Cardiac ventricle fibroblast (primary cell): ENCODE data around the gene CDK5RAP1. TPM values are rescaled to one million over a fixed set of nuclear protein-coding genes. Genes with fewer than 3 reads are reported as not detected.

Source experiments
- total RNA-seq: library from RNA; depleted of rRNA; stranded (reverse); fragments of >200 nt; gene quantifications from 2 replicates; pipeline ENCODE4 v1.2.3, GENCODE V29; 2015

CDK5RAP1 gene, protein sequence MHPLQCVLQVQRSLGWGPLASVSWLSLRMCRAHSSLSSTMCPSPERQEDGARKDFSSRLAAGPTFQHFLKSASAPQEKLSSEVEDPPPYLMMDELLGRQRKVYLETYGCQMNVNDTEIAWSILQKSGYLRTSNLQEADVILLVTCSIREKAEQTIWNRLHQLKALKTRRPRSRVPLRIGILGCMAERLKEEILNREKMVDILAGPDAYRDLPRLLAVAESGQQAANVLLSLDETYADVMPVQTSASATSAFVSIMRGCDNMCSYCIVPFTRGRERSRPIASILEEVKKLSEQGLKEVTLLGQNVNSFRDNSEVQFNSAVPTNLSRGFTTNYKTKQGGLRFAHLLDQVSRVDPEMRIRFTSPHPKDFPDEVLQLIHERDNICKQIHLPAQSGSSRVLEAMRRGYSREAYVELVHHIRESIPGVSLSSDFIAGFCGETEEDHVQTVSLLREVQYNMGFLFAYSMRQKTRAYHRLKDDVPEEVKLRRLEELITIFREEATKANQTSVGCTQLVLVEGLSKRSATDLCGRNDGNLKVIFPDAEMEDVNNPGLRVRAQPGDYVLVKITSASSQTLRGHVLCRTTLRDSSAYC
- 10.3 and 13.9 TPM in 2 replicates for total RNA-seq

DNA sequence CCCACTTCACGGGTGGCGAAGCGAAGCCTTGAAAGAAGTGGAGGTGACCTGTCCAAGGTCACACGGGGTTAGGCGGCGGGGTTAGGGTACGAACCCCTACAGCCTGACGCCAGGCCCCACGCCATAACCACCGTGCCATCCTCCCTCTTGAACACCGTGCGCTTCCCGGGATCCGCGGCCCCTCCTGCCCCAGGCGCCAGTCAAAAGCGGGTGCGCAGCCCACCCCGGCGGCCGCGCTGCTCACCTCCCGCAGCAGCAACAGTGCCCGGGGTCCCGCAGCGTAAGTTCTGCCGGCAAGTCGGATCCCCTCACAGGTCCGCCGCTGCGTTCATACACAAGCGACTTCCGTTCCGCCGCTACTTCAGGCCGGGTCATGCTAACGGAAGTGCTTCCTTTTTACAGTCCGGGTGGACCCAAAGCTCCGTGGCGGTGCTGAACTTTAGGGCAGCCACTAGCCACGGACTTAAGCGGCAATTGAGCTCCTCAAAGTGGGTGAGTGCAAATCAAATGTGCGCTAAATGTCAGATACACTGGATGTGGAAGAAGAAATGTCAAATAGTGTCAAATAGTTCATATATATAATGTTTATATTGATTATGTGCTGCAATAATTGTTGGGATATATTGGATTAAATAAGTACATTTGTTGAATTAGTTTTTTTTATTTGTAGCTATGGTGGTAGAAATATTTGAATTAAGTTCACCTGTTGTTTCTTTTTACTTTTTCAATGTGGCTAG is at the start of gene CDK5RAP1:
Gene CDK5RAP1 (minus strand): TSS at position 336 of the 737 bp plus-strand sequence. CDS start 4,455 bp downstream, outside the sequence.

GRCh38 chr20:33443512-33444239 is 42.4 kb upstream of the CDK5RAP1 start, which contains the start of gene SNTA1:
SNTA1 (minus strand) TSS chr20:33443763; CDS start chr20:33443620, 143 bp downstream.

Other genes starting within 250 kb of the CDK5RAP1 start
- not detected in 2 replicates for gene BPIFA2, start 233.4 kb downstream of the CDK5RAP1 start, total RNA-seq
- not detected in 2 replicates for gene BPIFA3, start 184.2 kb downstream of the CDK5RAP1 start, total RNA-seq
- not detected in 2 replicates for gene BPIFA1, start 165.5 kb downstream of the CDK5RAP1 start, total RNA-seq
- 0.50 TPM in 1 of 2 replicates, not detected in the other for gene BPIFB1, start 118.3 kb downstream of the CDK5RAP1 start, total RNA-seq
- 13.8 and 15.4 TPM in 2 replicates for gene SNTA1, start 42.2 kb upstream of the CDK5RAP1 start, total RNA-seq
- gene CBFA2T2, start 88.6 kb upstream of the CDK5RAP1 start, total RNA-seq: 7.4 and 8.9 TPM in 2 replicates